GM15510 (cell line): Measurements from ENCODE around the gene SULT1C2.

Experiments
- POLR2A ChIP-seq: IDR thresholded peaks from 3 replicates; pipeline ENCODE4 v1.6.1; 2011; ENCODE audit warnings: borderline replicate concordance; ENCODE audit not compliant: insufficient read length; ENCODE audit errors: extremely low read depth

The SULT1C2 gene

DNA sequence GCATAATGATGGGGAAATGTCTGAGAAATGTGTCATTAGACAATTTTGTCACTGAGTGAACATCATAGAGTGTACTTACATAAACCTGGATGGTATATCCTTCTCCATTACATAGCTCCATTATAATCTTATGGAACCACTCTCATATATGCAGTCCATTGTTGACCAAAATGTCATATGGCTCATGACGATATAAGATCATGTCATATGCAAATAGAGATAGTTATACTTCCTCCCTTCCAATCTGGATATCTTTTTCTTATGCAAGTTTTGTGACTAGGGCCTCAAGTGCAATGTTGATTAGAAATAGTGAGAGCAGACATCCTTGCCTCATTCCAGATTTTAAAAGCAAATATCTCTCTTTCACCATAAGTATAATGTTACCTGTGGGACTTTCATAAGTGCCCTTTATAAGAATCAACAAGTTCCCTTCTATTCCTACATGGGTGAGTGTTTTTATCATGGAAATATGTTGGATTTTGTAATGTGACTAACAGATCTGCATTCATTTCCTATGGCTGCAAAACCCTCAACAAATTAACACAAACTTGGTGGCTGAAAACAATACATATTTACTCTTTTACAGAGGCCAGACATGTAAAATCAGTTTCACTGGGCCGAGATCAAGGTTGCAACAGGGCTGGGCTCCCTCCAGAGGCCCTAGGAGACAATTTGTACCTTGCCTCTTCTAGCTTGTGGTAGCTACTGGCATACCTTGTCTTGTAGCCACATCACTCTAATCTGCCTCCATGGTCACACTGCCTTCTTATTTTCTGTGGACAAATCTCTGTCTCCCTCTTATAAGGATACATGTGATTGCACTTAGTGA lies 67.4 kb downstream of the SULT1C2 start:
- no peak for TF ChIP-seq POLR2A
